ENCODE measurements around the gene SKIC3.

The SKIC3 gene

GRCh38 chr5:95554647-95555548 is at the start of gene SKIC3, which contains the start of gene ARSK:
TSS of gene SKIC3 (minus strand) at chr5:95554977. CDS start at chr5:95547150, 7,827 bp downstream.
TSS of gene ARSK (plus strand) at chr5:95555101. CDS start at chr5:95555279, 178 bp downstream.
- peak; percentile 91 for DNase-seq

GRCh38 chr5:95600557-95600956 is 45.8 kb upstream of the SKIC3 start:
- DNase-seq = no peak

- DNase-seq = no peak
Observed at GRCh38 chr5:95599252-95599651, 44.5 kb upstream of the SKIC3 start.

GRCh38 chr5:95595289-95595931 is 40.6 kb upstream of the SKIC3 start:
- DNase-seq = no peak

GRCh38 chr5:95591490-95591901 is 36.7 kb upstream of the SKIC3 start:
- DNase-seq = no peak

GRCh38 chr5:95590880-95591279 is 36.1 kb upstream of the SKIC3 start:
- no peak for DNase-seq

GRCh38 chr5:95583992-95584391 is 29.2 kb upstream of the SKIC3 start:
- DNase-seq = no peak

GRCh38 chr5:95581576-95581975 is 26.8 kb upstream of the SKIC3 start:
- no peak for DNase-seq

GRCh38 chr5:95572016-95572415 is 17.2 kb upstream of the SKIC3 start:
- no peak for DNase-seq

GRCh38 chr5:95565280-95565920 is 10.6 kb upstream of the SKIC3 start:
- no peak for DNase-seq

- no peak for DNase-seq
Observed at GRCh38 chr5:95564450-95564849, 9.7 kb upstream of the SKIC3 start.

GRCh38 chr5:95563367-95563766 is 8.6 kb upstream of the SKIC3 start:
- no peak for DNase-seq

GRCh38 chr5:95562282-95562681 is 7.5 kb upstream of the SKIC3 start:
- DNase-seq = no peak

- no peak for DNase-seq
Observed at GRCh38 chr5:95557841-95558240, 3.1 kb upstream of the SKIC3 start.

GRCh38 chr5:95555553-95555952 is 776 bp upstream of the SKIC3 start:
- DNase-seq = no peak

GRCh38 chr5:95554331-95554646 is 488 bp downstream of the SKIC3 start:
- no peak for DNase-seq

GRCh38 chr5:95549030-95549429 is 5.7 kb downstream of the SKIC3 start:
- no peak for DNase-seq

- no peak for DNase-seq
Observed at GRCh38 chr5:95543017-95543705, 11.6 kb downstream of the SKIC3 start.

- no peak for DNase-seq
Observed at GRCh38 chr5:95537501-95537900, 17.3 kb downstream of the SKIC3 start.

GRCh38 chr5:95533761-95534160 is 21.0 kb downstream of the SKIC3 start:
- DNase-seq = no peak

- no peak for DNase-seq
Observed at GRCh38 chr5:95533106-95533505, 21.7 kb downstream of the SKIC3 start.

GRCh38 chr5:95532415-95532814 is 22.4 kb downstream of the SKIC3 start:
- DNase-seq = no peak

GRCh38 chr5:95531491-95531890 is 23.3 kb downstream of the SKIC3 start:
- DNase-seq = no peak
